ENCODE measurements around the gene LSR. TPM values are rescaled to one million over a fixed set of nuclear protein-coding genes. Genes with fewer than 3 reads are reported as not detected.

LSR gene
- total RNA-seq, 1 donor, result 0.54 TPM

DNA sequence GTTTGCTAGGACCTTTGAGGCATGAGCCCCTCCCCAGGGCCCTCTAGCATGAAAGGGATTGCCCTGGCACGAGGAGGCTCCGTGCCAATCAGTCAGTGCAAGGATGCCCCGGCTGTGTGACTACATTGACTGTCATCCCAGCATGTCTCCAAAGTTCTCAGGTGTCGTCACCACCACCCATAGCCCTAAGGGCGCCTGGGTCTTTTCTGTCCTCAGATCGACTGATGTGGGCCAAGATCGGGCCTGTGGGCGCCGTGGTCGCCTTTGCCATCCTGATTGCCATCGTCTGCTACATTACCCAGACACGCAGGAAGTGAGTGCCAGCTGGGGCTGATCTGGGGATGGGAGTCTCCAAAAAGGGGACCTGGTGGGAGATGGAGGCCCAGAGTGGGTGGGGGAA lies 61.5 kb downstream of the LSR start:
- no peak for TF ChIP-seq CTCF (IDR thresholded peaks at IDR 0.05; ENCODE audit: insufficient read depth, low read length)
- no peak for DNase-seq (ENCODE audit: low read depth)
- H3K4me3 ChIP-seq (ENCODE audit: low read depth, low read length), result no peak overlapping the region

DNA sequence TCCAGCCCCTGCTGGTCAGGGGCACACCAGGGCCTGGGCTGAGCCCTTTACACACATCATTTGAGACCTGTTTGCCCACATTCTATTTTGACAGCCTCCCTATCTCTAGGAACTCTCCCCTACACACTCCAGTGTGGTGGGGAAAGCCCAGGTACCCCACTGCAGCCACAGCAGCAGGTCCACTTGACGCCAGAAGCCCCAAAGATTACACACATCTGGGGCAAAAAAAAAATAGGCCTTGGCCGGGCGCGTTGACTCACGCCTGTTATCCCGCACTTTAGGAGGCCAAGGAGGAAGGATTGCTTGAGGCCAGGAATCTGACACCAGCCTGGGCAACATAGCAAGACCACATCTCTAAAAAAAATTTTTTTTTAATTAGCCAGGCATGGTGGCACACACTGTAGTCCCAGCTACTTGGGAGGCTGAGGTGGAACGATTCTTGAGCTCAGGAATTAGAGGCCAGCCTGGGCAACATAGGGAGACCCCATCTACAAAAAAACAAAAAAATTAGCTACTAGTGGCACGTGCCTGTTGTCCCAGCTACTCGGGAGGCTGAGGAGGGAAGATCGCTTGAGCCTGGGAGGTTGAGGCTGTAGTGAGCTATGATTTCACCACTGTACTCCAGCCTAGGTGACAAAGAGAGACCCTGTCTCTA lies 62.1 kb downstream of the LSR start:
- DNase-seq (ENCODE audit: low read depth), result no peak
- TF ChIP-seq CTCF (IDR thresholded peaks at IDR 0.05; ENCODE audit: insufficient read depth, low read length), result no peak

DNA sequence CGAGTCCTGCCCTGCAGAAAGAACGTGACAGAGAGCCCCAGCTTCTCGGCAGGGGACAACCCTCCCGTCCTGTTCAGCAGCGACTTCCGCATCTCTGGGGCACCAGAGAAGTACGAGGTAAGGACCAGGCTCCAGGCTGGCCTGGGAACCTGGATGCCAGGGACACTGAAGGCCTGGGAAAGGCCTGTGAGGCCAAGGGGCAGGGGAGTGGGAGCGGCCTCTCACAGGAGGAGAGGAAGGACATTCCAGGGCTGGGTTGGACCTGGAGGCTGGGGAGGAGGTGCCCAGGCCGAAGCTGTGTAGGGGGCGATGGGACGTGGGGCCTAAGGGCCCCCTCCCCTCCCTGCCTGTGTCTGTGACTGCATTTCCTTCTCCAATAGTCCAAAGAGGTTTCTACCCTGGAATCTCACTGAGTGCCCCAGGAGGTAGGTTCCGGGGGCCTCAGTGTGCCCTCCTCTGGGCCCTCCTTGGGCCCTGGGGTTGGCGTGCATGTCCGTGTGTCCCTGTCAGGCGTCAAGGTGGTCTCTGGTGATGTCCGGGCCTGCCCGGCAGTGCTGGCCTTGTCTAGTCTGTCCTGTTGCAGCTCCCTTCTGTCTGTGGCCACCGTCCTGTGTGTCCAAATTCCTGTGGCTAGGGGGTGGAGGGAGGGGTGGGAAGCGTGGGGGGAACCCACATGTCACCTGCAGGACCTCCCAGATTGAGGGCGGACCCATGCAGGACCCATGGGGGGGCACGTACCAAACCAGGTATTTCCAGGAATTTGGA lies 63.3 kb downstream of the LSR start:
- H3K4me3 ChIP-seq (ENCODE audit: low read depth, low read length), result no peak overlapping the region
- TF ChIP-seq CTCF (IDR thresholded peaks at IDR 0.05; ENCODE audit: insufficient read depth, low read length), result no peak
- DNase-seq (ENCODE audit: low read depth), result no peak

More for the DNA sequence above, 62.1 kb downstream of the LSR start:
- no peak overlapping the region for H3K4me3 ChIP-seq (ENCODE audit: low read depth, low read length)

DNA sequence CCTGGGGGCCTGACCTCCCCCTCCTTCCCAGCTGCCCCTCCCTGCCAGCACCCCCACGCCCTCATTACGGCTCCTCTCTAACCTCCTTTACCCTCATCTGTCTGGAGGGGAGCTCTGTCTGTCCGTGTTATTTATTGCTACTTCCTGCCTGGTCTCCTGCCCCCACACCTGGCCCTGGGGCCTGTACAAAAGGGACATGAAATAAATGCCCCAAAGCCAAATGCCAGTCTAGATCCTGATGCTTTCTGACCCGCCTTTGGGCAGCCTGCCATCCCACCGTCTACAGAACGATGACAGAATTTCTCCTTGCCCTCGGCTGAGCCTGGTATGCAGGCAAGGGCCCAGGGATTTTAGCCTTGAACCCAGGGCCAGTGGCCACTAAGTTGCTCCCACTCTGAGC lies 64.8 kb downstream of the LSR start:
- TF ChIP-seq CTCF (IDR thresholded peaks at IDR 0.05; ENCODE audit: insufficient read depth, low read length), result no peak
- DNase-seq (ENCODE audit: low read depth), result no peak

DNA sequence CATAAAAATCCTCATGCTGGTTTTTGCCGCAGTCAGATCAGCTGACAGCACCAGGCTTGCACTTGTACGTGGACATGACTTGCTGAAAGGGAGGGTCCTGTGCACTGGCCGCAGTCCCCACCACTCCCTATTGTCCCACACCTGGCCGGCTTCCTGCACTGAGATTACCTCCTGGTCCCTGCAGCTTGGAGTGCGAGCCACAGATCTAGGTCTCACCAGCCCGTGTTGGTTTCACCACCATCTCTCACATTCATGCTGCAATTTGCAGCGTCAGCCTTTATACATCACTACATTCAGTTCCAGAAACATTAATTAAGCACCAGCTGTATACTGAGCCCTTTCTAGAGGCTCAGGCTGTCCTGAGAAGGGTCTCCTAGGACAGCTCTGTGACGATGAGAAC lies 65.2 kb downstream of the LSR start:
- no peak for DNase-seq (ENCODE audit: low read depth)
- no peak overlapping the region for H3K4me3 ChIP-seq (ENCODE audit: low read depth, low read length)
- no peak for TF ChIP-seq CTCF (IDR thresholded peaks at IDR 0.05; ENCODE audit: insufficient read depth, low read length)

More for the DNA sequence above, 64.8 kb downstream of the LSR start:
- no peak overlapping the region for H3K4me3 ChIP-seq (ENCODE audit: low read depth, low read length)

GRCh38 chr19:35314858-35315470 lies 66.2 kb downstream of the LSR start:
- H3K4me3 ChIP-seq (ENCODE audit: low read depth, low read length), result no peak overlapping the region
- TF ChIP-seq CTCF (IDR thresholded peaks at IDR 0.05; ENCODE audit: insufficient read depth, low read length), result no peak
- DNase-seq (ENCODE audit: low read depth), result no peak
